Neural cell (in vitro differentiated cells): ENCODE data around the gene TEKT4. TPM values are rescaled to one million over a fixed set of nuclear protein-coding genes. Genes with fewer than 3 reads are reported as not detected.
"Not testable (repeated sequence)": the region's sequence is repeated elsewhere in the genome, so short reads cannot be mapped to it uniquely, and the experiment has no call there.

Experiments
- H2AFZ ChIP-seq: fragments of 200-600, 300-800 bp; sonication (generic), shearing (Covaris generic); 2 replicates; pipeline ENCODE4 v1.6.0; 2014; ENCODE audit warnings: low read depth, mild to moderate bottlenecking, antibody characterized with exemption, low read length, moderate library complexity
- H3F3A ChIP-seq: fragments of 200-600 bp; shearing (Covaris generic); 2 replicates; pipeline ENCODE4 v1.6.1; 2016; ENCODE audit warnings: mild to moderate bottlenecking, moderate library complexity, mixed read lengths, antibody characterized with exemption, low read length; ENCODE audit not compliant: insufficient read depth, poor library complexity, severe bottlenecking
- H3K27ac ChIP-seq: fragments of 200-600, 300-800 bp; sonication (generic), shearing (Covaris generic); 2 replicates; pipeline ENCODE4 v1.5.1; 2014; ENCODE audit warnings: mild to moderate bottlenecking, low read length, moderate library complexity
- H3K27me3 ChIP-seq: fragments of 300-800, 200-600 bp; sonication (generic), shearing (Covaris generic); 2 replicates; pipeline ENCODE4 v1.6.0; 2014; ENCODE audit warnings: mild to moderate bottlenecking, low read depth, low read length, moderate library complexity; ENCODE audit not compliant: insufficient read depth
- H3K36me3 ChIP-seq: fragments of 300-800, 200-600 bp; sonication (generic), shearing (Covaris generic); 2 replicates; pipeline ENCODE4 v1.5.1; 2014; ENCODE audit warnings: mild to moderate bottlenecking, antibody characterized with exemption, low read length, moderate library complexity; ENCODE audit not compliant: insufficient read depth
- H3K4me2 ChIP-seq: fragments of 300-800, 200-600 bp; sonication (generic), shearing (Covaris generic); 2 replicates; pipeline ENCODE4 v1.6.0; 2014; ENCODE audit warnings: mild to moderate bottlenecking, low read length
- H3K4me3 ChIP-seq: fragments of 300-800, 200-600 bp; sonication (generic), shearing (Covaris generic); 2 replicates; pipeline ENCODE4 v1.5.1; 2014; ENCODE audit warnings: mild to moderate bottlenecking, low read length, moderate library complexity
- H3K79me2 ChIP-seq: fragments of 200-600 bp; shearing (Covaris generic); replicated peaks from 2 replicates; pipeline ENCODE4 v1.6.0; 2014; ENCODE audit warnings: mild to moderate bottlenecking, low read length, moderate library complexity; ENCODE audit not compliant: insufficient read depth
- H3K9ac ChIP-seq: fragments of 300-800, 200-600 bp; sonication (generic), shearing (Covaris generic); 2 replicates; pipeline ENCODE4 v1.6.1; 2016; ENCODE audit warnings: mild to moderate bottlenecking, low read length, mixed read lengths
- H3K9me2 ChIP-seq: fragments of 200-600 bp; shearing (Covaris generic); 2 replicates; pipeline ENCODE4 v1.6.1; 2016; ENCODE audit warnings: mild to moderate bottlenecking, low read length, mixed read lengths; ENCODE audit not compliant: insufficient read depth
- H3K9me3 ChIP-seq: fragments of 200-600, 300-800 bp; sonication (generic), shearing (Covaris generic); 2 replicates; pipeline ENCODE4 v1.6.1; 2016; ENCODE audit warnings: mild to moderate bottlenecking, mixed run types, low read length, moderate library complexity, mixed read lengths
- H4K20me1 ChIP-seq: fragments of 200-600 bp; shearing (Covaris generic); 2 replicates; pipeline ENCODE4 v1.6.1; 2016; ENCODE audit warnings: mild to moderate bottlenecking, mixed run types; ENCODE audit not compliant: insufficient read depth
- CTCF ChIP-seq: fragments of 450-650 bp; IDR thresholded peaks from 2 replicates; pipeline ENCODE4 v1.5.1; 2014; ENCODE audit warnings: antibody characterized with exemption, mild to moderate bottlenecking, moderate library complexity; ENCODE audit not compliant: poor library complexity, severe bottlenecking
- EP300 ChIP-seq: fragments of 450-650 bp; conservative IDR thresholded peaks from 2 replicates; pipeline ENCODE4 v1.6.1; 2014; ENCODE audit warnings: antibody characterized with exemption, mild to moderate bottlenecking, moderate library complexity; ENCODE audit not compliant: poor library complexity, severe bottlenecking
- EZH2 ChIP-seq: fragments of 200-600, 300-800 bp; shearing (Covaris generic), sonication (generic); IDR thresholded peaks from 2 replicates; pipeline ENCODE4 v1.6.1; 2014; ENCODE audit warnings: antibody characterized with exemption, low read length, borderline replicate concordance, mild to moderate bottlenecking; ENCODE audit not compliant: insufficient read depth, poor library complexity, severe bottlenecking
- MXI1 ChIP-seq: fragments of 450-650 bp; conservative IDR thresholded peaks from 2 replicates; pipeline ENCODE4 v1.6.1; 2014; ENCODE audit warnings: antibody characterized with exemption, mild to moderate bottlenecking; ENCODE audit not compliant: poor library complexity, severe bottlenecking
- POLR2AphosphoS5 ChIP-seq: IDR thresholded peaks from 2 replicates; pipeline ENCODE4 v1.6.1; 2012
- RAD21 ChIP-seq: fragments of 450-650 bp; conservative IDR thresholded peaks from 2 replicates; pipeline ENCODE4 v1.6.1; 2014; ENCODE audit warnings: antibody characterized with exemption, mild to moderate bottlenecking, moderate library complexity
- REST ChIP-seq: IDR thresholded peaks from 2 replicates; pipeline ENCODE4 v1.6.1; 2012; ENCODE audit warnings: borderline replicate concordance
- SMC3 ChIP-seq: fragments of 450-650 bp; conservative IDR thresholded peaks from 2 replicates; pipeline ENCODE4 v1.6.1; 2014; ENCODE audit warnings: antibody characterized with exemption, mild to moderate bottlenecking, moderate library complexity; ENCODE audit not compliant: poor library complexity
- TAF1 ChIP-seq: IDR thresholded peaks from 2 replicates; pipeline ENCODE4 v1.6.1; 2012; ENCODE audit warnings: low read depth
- polyA plus RNA-seq: library from polyadenylated mRNA; depleted of rRNA; stranded (reverse); fragments of >200 nt; gene quantifications from 2 replicates; pipeline ENCODE4 v1.2.3, GENCODE V29; 2014

Gene TEKT4
- polyA plus RNA-seq, 1 donor from 2014 or later: not detected

- no peaks in the 10 kb centered on the region for H4K20me1 ChIP-seq
- H3K4me2 ChIP-seq: no peak overlapping the region
- no peaks in the 10 kb centered on the region for H3K9me2 ChIP-seq
- peaks cover 17% of the 10 kb centered on the region for H3K9me3 ChIP-seq
- H3K4me3 ChIP-seq: no peak overlapping the region
- H3K27me3 ChIP-seq: no peaks in the 10 kb centered on the region
- no peaks in the 10 kb centered on the region for H3K36me3 ChIP-seq
- no peak overlapping the region for H2AFZ ChIP-seq
- no peak overlapping the region for H3K27ac ChIP-seq
- TF ChIP-seq MXI1 (no peak), TAF1 (no peak), CTCF (no peak), EZH2 (no peak), SMC3 (no peak), EP300 (no peak), RAD21 (no peak), POLR2AphosphoS5 (no peak), REST (no peak)
- H3K79me2 ChIP-seq: no peaks in the 10 kb centered on the region
- H3K9ac ChIP-seq: no peak overlapping the region
- no peaks in the 10 kb centered on the region for H3F3A ChIP-seq
Observed at GRCh38 chr2:94880507-94880906, 9.3 kb downstream of the TEKT4 start.

GRCh38 chr2:94881070-94881469 is 9.8 kb downstream of the TEKT4 start:
- no peak overlapping the region for H2AFZ ChIP-seq
- no peaks in the 10 kb centered on the region for H3K9me2 ChIP-seq
- peaks cover 17% of the 10 kb centered on the region for H3K9me3 ChIP-seq
- no peak overlapping the region for H3K4me3 ChIP-seq
- H3K27ac ChIP-seq: no peak overlapping the region
- no peak for TF ChIP-seq TAF1
- H3K36me3 ChIP-seq: no peaks in the 10 kb centered on the region
- H3K79me2 ChIP-seq: no peaks in the 10 kb centered on the region
- no peaks in the 10 kb centered on the region for H3K27me3 ChIP-seq
- no peaks in the 10 kb centered on the region for H4K20me1 ChIP-seq
- H3F3A ChIP-seq: no peaks in the 10 kb centered on the region
- H3K9ac ChIP-seq: no peak overlapping the region
- H3K4me2 ChIP-seq: no peak overlapping the region

GRCh38 chr2:94890234-94890633 is 19.0 kb downstream of the TEKT4 start:
- TF ChIP-seq SMC3: no peak
- no peak for TF ChIP-seq EP300
- TF ChIP-seq CTCF: no peak
- no peak for TF ChIP-seq MXI1
- Histone ChIP-seq H3K79me2 (no peaks in the 10 kb centered on the region), H4K20me1 (no peaks in the 10 kb centered on the region), H3K27ac (no peak overlapping the region), H3K4me3 (no peak overlapping the region), H2AFZ (no peak overlapping the region), H3K4me2 (no peak overlapping the region), H3K27me3 (no peaks in the 10 kb centered on the region), H3K9me3 (peaks cover 2% of the 10 kb centered on the region), H3K9ac (no peak overlapping the region), H3K9me2 (no peaks in the 10 kb centered on the region), H3F3A (no peaks in the 10 kb centered on the region), H3K36me3 (no peaks in the 10 kb centered on the region)

GRCh38 chr2:94895273-94895672 is 24.0 kb downstream of the TEKT4 start:
- not testable (repeated sequence) for H3F3A ChIP-seq, H2AFZ ChIP-seq, H3K36me3 ChIP-seq, H3K4me3 ChIP-seq, H4K20me1 ChIP-seq, H3K27me3 ChIP-seq, H3K9ac ChIP-seq, H3K27ac ChIP-seq, H3K9me2 ChIP-seq, H3K79me2 ChIP-seq, H3K4me2 ChIP-seq, H3K9me3 ChIP-seq
